MV-4-11 (cell line): ENCODE measurements around the gene PARN.
"Not testable (repeated sequence)": the region's sequence is repeated elsewhere in the genome, so short reads cannot be mapped to it uniquely, and the experiment has no call there.

ENCODE experiments used
- DNase-seq: peaks from one replicate; lab custom pipeline; 2025; lab: John Stamatoyannopoulos, UW

PARN gene

GRCh38 chr16:14629919-14630619 lies at the start of gene PARN:
PARN (minus strand) TSS chr16:14630260; CDS start chr16:14630125, 135 bp downstream.
- DNase-seq, result peak; percentile 99

GRCh38 chr16:14678748-14679497 lies 48.9 kb upstream of the PARN start:
- no peak for DNase-seq

GRCh38 chr16:14677627-14678026 lies 47.6 kb upstream of the PARN start:
- no peak for DNase-seq

- DNase-seq, result no peak
These were observed 46.6 kb upstream of the PARN start for GRCh38 chr16:14676633-14677032.

- peak; percentile 25 for DNase-seq
These were observed 42.4 kb upstream of the PARN start for GRCh38 chr16:14672403-14672971.

- DNase-seq, result no peak
These were observed 39.7 kb upstream of the PARN start for GRCh38 chr16:14669776-14670175.

GRCh38 chr16:14668556-14669223 lies 38.6 kb upstream of the PARN start:
- no peak for DNase-seq

- no peak for DNase-seq
These were observed 37.5 kb upstream of the PARN start for GRCh38 chr16:14667347-14668266.

GRCh38 chr16:14658063-14658462 lies 28.0 kb upstream of the PARN start:
- peak; percentile 6 for DNase-seq

- no peak for DNase-seq
These were observed 22.7 kb upstream of the PARN start for GRCh38 chr16:14652726-14653125.

- no peak for DNase-seq
These were observed 20.6 kb upstream of the PARN start for GRCh38 chr16:14650629-14651028.

GRCh38 chr16:14649816-14650215 lies 19.8 kb upstream of the PARN start:
- no peak for DNase-seq

- peak; percentile 50 for DNase-seq
These were observed 11.9 kb upstream of the PARN start for GRCh38 chr16:14641926-14642325.

- DNase-seq, result no peak
These were observed 11.1 kb upstream of the PARN start for GRCh38 chr16:14641206-14641605.

- no peak for DNase-seq
These were observed 10.5 kb upstream of the PARN start for GRCh38 chr16:14640538-14640937.

- not testable (repeated sequence) for DNase-seq
These were observed 6.8 kb upstream of the PARN start for GRCh38 chr16:14636951-14637240.

GRCh38 chr16:14636179-14636950 lies 6.3 kb upstream of the PARN start:
- DNase-seq, result not testable (repeated sequence)

- DNase-seq, result no peak
These were observed 5.5 kb upstream of the PARN start for GRCh38 chr16:14635395-14636165.

- no peak for DNase-seq
These were observed 4.3 kb upstream of the PARN start for GRCh38 chr16:14634389-14634725.
